AG09309 (cell line): Measurements from ENCODE around the gene CIZ1.

ENCODE experiments used
- DNase-seq: peaks from one replicate; pipeline ENCODE4 v3.0.0-alpha.2; 2010; ENCODE audit warnings: low read depth
- H3K4me3 ChIP-seq: 2 replicates; pipeline ENCODE4 v1.5.1; 2011; ENCODE audit warnings: mild to moderate bottlenecking, low read depth, low read length, moderate library complexity; ENCODE audit not compliant: control insufficient read depth
- CTCF ChIP-seq: IDR thresholded peaks from 2 replicates; pipeline ENCODE4 v1.5.1; 2011; ENCODE audit warnings: mild to moderate bottlenecking, low read depth, low read length, inconsistent platforms; ENCODE audit not compliant: insufficient read depth, control insufficient read depth; ENCODE audit errors: missing control alignments

Gene CIZ1

GRCh38 chr9:128166169-128166568 is 25.2 kb downstream of the CIZ1 start:
- TF ChIP-seq CTCF: no peak
- no peak overlapping the region for H3K4me3 ChIP-seq
- no peak for DNase-seq

- TF ChIP-seq CTCF: no peak
- H3K4me3 ChIP-seq: no peak overlapping the region
- DNase-seq: no peak
Measured at GRCh38 chr9:128164307-128164885, 27.0 kb downstream of the CIZ1 start.

GRCh38 chr9:128163523-128164306 is 27.7 kb downstream of the CIZ1 start:
- H3K4me3 ChIP-seq: no peak overlapping the region
- no peak for DNase-seq
- TF ChIP-seq CTCF: no peak

GRCh38 chr9:128163027-128163515 is 28.3 kb downstream of the CIZ1 start:
- TF ChIP-seq CTCF: no peak

GRCh38 chr9:128162215-128163026 is 29.0 kb downstream of the CIZ1 start:
- no peak overlapping the region for H3K4me3 ChIP-seq
- no peak for DNase-seq
- no peak for TF ChIP-seq CTCF

More at GRCh38 chr9:128163027-128163515, 28.3 kb downstream of the CIZ1 start:
- H3K4me3 ChIP-seq: no peak overlapping the region
- no peak for DNase-seq

- TF ChIP-seq CTCF: no peak
- no peak for DNase-seq
- H3K4me3 ChIP-seq: no peak overlapping the region
Measured at GRCh38 chr9:128161215-128161902, 30.0 kb downstream of the CIZ1 start.
